SH-SY5Y (cell line): ENCODE data around the gene FCRL4.

Experiments
- GATA2 ChIP-seq: IDR thresholded peaks from 2 replicates; pipeline ENCODE4 v1.6.1; 2011; ENCODE audit warnings: mild to moderate bottlenecking, low read depth, low read length
- GATA3 ChIP-seq: IDR thresholded peaks from 2 replicates; pipeline ENCODE4 v1.6.1; 2011; ENCODE audit warnings: low read depth, mild to moderate bottlenecking, low read length, moderate library complexity

DNA sequence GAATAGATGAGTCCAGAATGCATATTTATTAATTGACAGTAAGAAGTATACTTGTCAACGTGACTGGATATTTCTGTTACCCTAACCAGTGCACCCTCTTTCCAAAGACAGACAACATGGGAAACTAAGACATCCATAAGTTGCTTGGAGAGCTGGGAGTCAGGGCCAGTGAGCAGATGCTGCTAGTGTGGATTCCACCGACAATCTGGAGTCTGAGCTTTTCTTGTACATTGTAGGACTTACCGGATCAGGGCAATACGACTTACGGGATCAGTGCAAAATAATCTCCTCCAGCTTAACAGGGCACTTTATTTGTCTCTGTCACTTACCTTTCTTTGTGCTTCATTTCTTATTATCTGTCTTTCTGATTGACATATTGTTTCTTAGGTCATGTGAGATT lies 24.6 kb upstream of the FCRL4 start:
- TF ChIP-seq GATA2 (no peak), GATA3 (no peak)
